Thyroid gland (tissue), 4 donors: ENCODE data around the gene PHACTR3.

ENCODE experiments used
- POLR2A ChIP-seq, 2 donors: fragments of 450-650 bp; IDR thresholded peaks; one replicate each; pipeline ENCODE4 v1.6.1; 2017; ENCODE audit warnings: antibody characterized with exemption in 2 of 2, mild to moderate bottlenecking in 2 of 2, moderate library complexity in 1 of 2
- TF ChIP-seq, protein P1 (sequence below), 6 experiments: fragments of 200-600 bp in 3 of 6; fragments of 450-650 bp in 3 of 6; sonication (generic) in 3 of 6; IDR thresholded peaks; one replicate each; pipeline ENCODE4 v1.5.1; 2016 to 2019; ENCODE audit warnings: antibody characterized with exemption in 6 of 6, mild to moderate bottlenecking in 2 of 6, inconsistent platforms in 1 of 6, moderate library complexity in 1 of 6

GRCh38 chr20:59821201-59821600, 216.9 kb downstream of the PHACTR3 start:
- TF ChIP-seq, protein P1, sequence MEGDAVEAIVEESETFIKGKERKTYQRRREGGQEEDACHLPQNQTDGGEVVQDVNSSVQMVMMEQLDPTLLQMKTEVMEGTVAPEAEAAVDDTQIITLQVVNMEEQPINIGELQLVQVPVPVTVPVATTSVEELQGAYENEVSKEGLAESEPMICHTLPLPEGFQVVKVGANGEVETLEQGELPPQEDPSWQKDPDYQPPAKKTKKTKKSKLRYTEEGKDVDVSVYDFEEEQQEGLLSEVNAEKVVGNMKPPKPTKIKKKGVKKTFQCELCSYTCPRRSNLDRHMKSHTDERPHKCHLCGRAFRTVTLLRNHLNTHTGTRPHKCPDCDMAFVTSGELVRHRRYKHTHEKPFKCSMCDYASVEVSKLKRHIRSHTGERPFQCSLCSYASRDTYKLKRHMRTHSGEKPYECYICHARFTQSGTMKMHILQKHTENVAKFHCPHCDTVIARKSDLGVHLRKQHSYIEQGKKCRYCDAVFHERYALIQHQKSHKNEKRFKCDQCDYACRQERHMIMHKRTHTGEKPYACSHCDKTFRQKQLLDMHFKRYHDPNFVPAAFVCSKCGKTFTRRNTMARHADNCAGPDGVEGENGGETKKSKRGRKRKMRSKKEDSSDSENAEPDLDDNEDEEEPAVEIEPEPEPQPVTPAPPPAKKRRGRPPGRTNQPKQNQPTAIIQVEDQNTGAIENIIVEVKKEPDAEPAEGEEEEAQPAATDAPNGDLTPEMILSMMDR (IDR thresholded peaks at IDR 0.05) = no peak
- no peak for TF ChIP-seq POLR2A (IDR thresholded peaks at IDR 0.05)
